ENCODE results near the gene GASK1A.

GASK1A gene

DNA sequence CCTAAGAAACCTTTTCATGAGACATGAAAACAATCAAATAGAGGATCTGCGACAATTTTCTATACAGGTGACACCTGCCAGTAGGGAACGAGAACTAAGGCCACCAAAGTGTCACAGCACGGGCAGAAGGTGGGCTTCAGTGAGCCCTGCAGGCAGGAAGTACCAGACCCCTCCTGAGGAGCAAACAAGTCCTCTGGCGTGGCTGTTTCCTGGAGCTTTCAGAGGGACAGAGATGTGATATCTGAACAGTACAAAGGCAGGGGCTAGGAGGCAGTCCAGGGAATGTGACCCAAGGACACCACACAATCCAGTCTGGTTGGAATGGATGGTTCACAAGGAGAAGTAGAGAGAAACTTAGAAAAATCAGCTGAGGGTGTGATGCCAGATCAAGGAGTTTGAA, 110.0 kb downstream of the GASK1A start:
- DNase-seq (ENCODE audit: low spot score), result no peak

DNA sequence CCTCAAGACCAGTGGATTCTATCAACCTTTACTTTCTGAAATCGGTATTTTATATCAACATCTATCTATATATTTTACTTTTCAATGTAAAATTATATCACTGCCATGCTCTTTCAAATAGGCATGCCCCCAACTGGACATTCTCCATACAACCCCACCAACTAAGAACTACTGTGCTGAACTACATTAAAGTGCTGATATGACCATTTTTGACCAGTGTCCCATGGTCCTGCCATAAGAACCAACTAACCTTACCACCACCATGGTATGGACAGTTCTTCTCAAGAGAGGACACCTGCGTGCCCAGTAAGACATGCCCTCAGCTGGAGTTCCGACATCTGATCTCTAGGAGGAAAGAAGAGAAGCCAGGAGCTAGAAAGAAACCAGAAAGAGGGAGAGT, 111.1 kb downstream of the GASK1A start:
- no peak for DNase-seq (ENCODE audit: low spot score)

DNA sequence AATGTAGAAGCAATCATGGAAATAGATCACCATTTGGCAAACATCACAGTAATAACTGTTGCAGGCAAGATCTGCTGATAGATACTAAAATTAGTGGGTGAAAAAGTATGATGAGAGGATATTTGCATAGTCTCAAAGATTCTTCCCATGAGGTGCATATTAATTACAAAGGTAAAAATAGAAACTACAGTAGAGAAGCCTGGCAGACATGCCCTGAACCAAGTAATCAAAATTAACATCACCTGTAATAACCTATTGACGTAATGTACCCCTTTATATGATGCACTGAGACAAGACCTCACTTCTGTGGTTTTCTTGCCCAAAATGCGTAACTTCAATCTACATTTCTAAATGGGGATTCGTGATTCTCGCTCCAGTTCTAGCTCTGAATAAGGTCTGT, 112.4 kb downstream of the GASK1A start:
- DNase-seq (ENCODE audit: low spot score), result no peak

DNA sequence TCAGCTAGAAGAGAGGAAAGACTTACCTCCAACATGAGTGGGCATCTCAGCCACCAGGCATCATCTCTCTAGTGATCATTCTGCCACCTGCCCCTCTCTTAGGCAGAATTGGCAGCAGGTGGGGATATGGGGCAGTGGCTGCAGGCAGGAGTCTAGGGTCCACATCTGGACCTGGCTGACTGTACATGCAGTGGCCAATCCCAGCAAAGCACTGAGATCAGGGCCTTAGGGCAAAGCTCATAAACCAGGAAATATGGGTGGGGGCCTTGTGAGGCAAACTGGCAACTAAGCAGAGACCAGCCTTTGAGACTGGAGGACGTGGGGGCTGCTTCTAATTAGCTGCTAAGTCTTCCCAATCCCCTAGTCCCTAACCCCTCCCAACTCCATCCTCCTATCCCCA, 113.9 kb downstream of the GASK1A start:
- no peak for DNase-seq (ENCODE audit: low spot score)

GRCh38 chr3:43093974-43094373, 114.9 kb downstream of the GASK1A start:
- DNase-seq (ENCODE audit: low spot score), result no peak

DNA sequence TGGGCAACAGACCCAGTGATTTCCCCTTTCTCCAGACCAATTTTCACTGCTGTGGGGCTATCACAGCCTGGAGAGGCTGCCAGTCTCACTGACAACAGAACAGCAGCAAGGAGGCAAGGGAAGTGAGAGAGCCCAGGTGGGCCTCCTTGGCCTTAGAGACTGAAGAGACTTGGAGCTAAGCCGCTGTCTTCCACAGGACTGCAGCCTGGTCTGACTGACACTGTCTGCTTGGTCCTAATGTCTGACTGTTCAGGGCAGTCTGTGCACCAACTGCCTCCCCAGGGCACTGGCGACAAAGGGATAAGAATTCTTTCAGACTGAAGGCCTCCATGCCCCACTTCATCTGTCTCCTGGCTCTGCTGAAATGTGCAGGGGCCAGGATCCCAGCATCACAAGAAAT, 115.3 kb downstream of the GASK1A start:
- no peak for DNase-seq (ENCODE audit: low spot score)

- DNase-seq (ENCODE audit: low spot score), result no peak
Measured at GRCh38 chr3:43094851-43095250, 115.7 kb downstream of the GASK1A start.

GRCh38 chr3:43095370-43095769, 116.3 kb downstream of the GASK1A start:
- no peak for DNase-seq (ENCODE audit: low spot score)

- no peak for DNase-seq (ENCODE audit: low spot score)
Measured at GRCh38 chr3:43096761-43097160, 117.7 kb downstream of the GASK1A start.

- DNase-seq (ENCODE audit: low spot score), result no peak
Measured at GRCh38 chr3:43097400-43098080, 118.4 kb downstream of the GASK1A start.

GRCh38 chr3:43098761-43099160, 119.7 kb downstream of the GASK1A start:
- no peak for DNase-seq (ENCODE audit: low spot score)

GRCh38 chr3:43102773-43103480, 123.8 kb downstream of the GASK1A start:
- DNase-seq (ENCODE audit: low spot score), result no peak

GRCh38 chr3:43104039-43104438, 124.9 kb downstream of the GASK1A start:
- DNase-seq (ENCODE audit: low spot score), result no peak

DNA sequence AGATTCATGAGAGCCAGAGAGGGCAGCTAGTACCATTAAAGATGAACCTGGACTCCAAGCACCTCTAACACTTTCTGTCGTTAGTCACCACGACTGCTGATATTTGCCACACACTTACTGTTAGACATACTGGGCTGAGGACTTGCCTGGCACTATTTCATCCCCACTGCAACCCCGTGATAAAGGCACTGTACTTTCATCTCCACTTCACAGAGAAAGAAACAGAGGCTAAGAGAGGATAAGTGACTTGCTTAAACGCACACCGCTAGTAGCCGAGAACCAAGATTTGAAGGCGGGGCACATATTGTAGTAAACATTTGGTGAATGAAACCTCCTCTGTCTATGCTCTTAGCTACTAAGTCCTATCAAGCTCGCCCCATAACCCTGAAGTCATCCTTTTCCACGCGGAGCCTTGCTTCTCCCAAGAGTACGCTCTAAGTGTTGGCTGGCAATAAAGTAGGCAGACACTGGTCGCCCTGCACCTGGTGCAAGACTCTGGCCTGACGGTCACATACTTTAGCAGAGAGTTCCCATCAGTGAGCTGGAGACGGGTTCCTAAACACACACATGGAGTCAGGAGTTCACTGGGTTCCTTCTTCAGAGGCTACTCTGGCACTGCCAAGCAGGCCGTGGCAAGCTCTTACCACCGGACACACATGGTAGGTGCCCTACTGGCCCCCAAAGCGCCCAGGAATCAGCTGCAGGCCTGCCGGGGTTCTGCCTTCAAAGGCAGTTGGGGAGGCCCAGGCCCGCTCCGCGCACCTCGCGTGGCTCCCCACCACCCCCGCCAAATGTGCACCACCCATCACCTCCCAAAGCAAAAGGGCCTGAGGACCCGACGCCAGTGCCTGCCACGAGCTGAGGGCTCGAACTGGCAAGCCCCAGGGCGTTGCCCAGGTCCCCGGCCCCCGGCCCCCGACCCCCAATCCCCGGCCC, 125.8 kb downstream of the GASK1A start:
- DNase-seq (ENCODE audit: low spot score), result no peak

DNA sequence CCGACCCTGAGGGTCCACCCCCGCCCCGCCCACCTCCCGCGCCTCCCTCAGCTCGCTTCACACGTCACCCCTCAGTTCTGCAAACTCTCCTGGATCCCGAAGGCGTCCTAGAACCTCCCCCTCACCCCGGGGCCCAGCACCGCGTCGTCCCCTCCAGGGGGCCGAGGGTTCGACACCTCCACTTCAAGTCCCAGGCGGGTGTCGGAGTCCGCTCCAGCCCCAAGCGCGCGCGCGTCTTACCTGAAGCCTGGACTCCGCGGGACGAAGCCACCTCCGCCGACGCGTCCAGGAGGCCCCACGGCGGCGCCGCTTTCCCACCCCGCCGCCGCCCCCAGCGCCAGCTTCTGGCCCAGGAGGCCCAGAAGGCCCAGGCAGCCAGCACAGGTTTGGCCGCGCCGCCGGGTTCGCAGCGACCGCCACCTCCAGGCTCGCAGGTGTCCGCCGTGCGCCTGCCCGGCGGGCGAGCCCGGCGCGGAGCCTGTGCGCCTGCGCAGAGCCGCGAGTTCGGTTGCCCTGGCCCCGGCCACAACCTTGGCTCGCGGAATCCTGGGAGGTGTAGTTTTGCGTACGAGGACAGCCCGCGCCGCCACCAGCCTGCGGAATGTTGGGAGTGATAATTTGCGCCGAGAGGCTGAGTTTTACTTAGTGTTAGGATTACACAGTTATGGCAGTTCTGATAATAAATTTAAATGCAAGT, 126.6 kb downstream of the GASK1A start, which contains the start of gene POMGNT2:
TSS of gene POMGNT2 (minus strand) at position 484 of the 697 bp plus-strand sequence. CDS start 24,648 bp downstream, outside the sequence.
- DNase-seq (ENCODE audit: low spot score), result peak; percentile 99

- peak; percentile 25 for DNase-seq (ENCODE audit: low spot score)
Measured at GRCh38 chr3:43106293-43106628, 127.2 kb downstream of the GASK1A start.

Measured in AG08396 (cell line).